A549 (cell line): Measurements from ENCODE around the gene C1R.

Experiments
- CEBPB ChIP-seq, 2 experiments: fragments of >200 bp in 1 of 2; sonication (Bioruptor Twin) in 1 of 2; formaldehyde crosslinking in 1 of 2; IDR thresholded peaks; 2 replicates each; pipeline ENCODE4 v1.6.1; 2012 to 2016
- CTCF ChIP-seq: fragments of >200 bp; sonication (Bioruptor Twin); formaldehyde crosslinking; IDR thresholded peaks from 3 replicates; pipeline ENCODE4 v1.5.1; 2016
- MAFK ChIP-seq: fragments of 450-650 bp; IDR thresholded peaks from 2 replicates; pipeline ENCODE4 v1.6.1; 2014; ENCODE audit not compliant: partially characterized antibody
- POLR2A ChIP-seq: IDR thresholded peaks from 2 replicates; pipeline ENCODE4 v1.6.1; 2012; ENCODE audit warnings: mild to moderate bottlenecking, low read length
- SMC3 ChIP-seq: fragments of >200 bp; sonication (Bioruptor Twin); formaldehyde crosslinking; IDR thresholded peaks from 3 replicates; pipeline ENCODE4 v1.6.1; 2018; ENCODE audit warnings: inconsistent platforms
- TP53 ChIP-seq: fragments of 250-450 bp; sonication (Bioruptor Pico); IDR thresholded peaks from 2 replicates; pipeline ENCODE4 v1.5.0; 2021; ENCODE audit warnings: mild to moderate bottlenecking, moderate library complexity
- USF2 ChIP-seq: fragments of 450-650 bp; IDR thresholded peaks from 2 replicates; pipeline ENCODE4 v1.6.1; 2014; ENCODE audit warnings: antibody characterized with exemption

- TF ChIP-seq CEBPB (IDR thresholded peaks at IDR 0.05) (no peak), MAFK (no peak), USF2 (no peak), POLR2A (no peak), SMC3 (no peak), TP53 (no peak), CTCF (no peak)
These were observed 1.1 kb downstream of the C1R start for GRCh38 chr12:7091171-7091570.
